Fibroblast of lung (primary cell): ENCODE data around the gene GRM4. TPM values are rescaled to one million over a fixed set of nuclear protein-coding genes. Genes with fewer than 3 reads are reported as not detected.

Source experiments
- DNase-seq, 2 donors: peaks; one replicate each; pipeline versions ENCODE4 v3.0.0 to v3.0.0-alpha.2; 2010; ENCODE audit warnings: low read depth in 2 of 2
- H2AFZ ChIP-seq: 2 replicates; pipeline ENCODE4 v1.5.1; 2012; ENCODE audit warnings: low read length, control low read depth, inconsistent platforms
- H3K27ac ChIP-seq: 2 replicates; pipeline ENCODE4 v1.5.1; 2011; ENCODE audit warnings: low read length, control low read depth; ENCODE audit not compliant: insufficient read depth
- H3K27me3 ChIP-seq: 2 replicates; pipeline ENCODE4 v1.5.1; 2011; ENCODE audit warnings: mild to moderate bottlenecking, low read length; ENCODE audit not compliant: control insufficient read depth, insufficient read depth
- H3K36me3 ChIP-seq: 2 replicates; pipeline ENCODE4 v1.5.1; 2011; ENCODE audit warnings: low read length; ENCODE audit not compliant: control insufficient read depth, insufficient read depth
- H3K4me1 ChIP-seq: 2 replicates; pipeline ENCODE4 v1.5.1; 2011; ENCODE audit warnings: low read length; ENCODE audit not compliant: control insufficient read depth, insufficient read depth; ENCODE audit errors: extremely low read depth
- H3K4me2 ChIP-seq: 2 replicates; pipeline ENCODE4 v1.5.1; 2011; ENCODE audit warnings: low read length, control low read depth; ENCODE audit not compliant: insufficient read depth; ENCODE audit errors: extremely low read depth
- H3K4me3 ChIP-seq, 4 experiments: fragments of 200-600 bp in 1 of 4; sonication (generic) in 1 of 4; replicated peaks in 1 of 4; 2 replicates each; pipeline ENCODE4 v1.5.1; 2011 to 2016; ENCODE audit warnings: low read length in 4 of 4, low read depth in 3 of 4, mild to moderate bottlenecking in 3 of 4, control low read depth in 2 of 4, inconsistent platforms in 1 of 4, mixed read lengths in 1 of 4; ENCODE audit not compliant: insufficient read depth in 1 of 4; ENCODE audit errors: control extremely low read depth in 1 of 4
- H3K79me2 ChIP-seq: 2 replicates; pipeline ENCODE4 v1.5.1; 2012; ENCODE audit warnings: mild to moderate bottlenecking, low read length, inconsistent platforms; ENCODE audit not compliant: control insufficient read depth, insufficient read depth
- H3K9ac ChIP-seq: 2 replicates; pipeline ENCODE4 v1.5.1; 2011; ENCODE audit warnings: mild to moderate bottlenecking, low read length, control low read depth; ENCODE audit not compliant: insufficient read depth
- H3K9me3 ChIP-seq: 2 replicates; pipeline ENCODE4 v1.5.1; 2012; ENCODE audit warnings: low read depth, low read length; ENCODE audit not compliant: control insufficient read depth, insufficient read depth
- H4K20me1 ChIP-seq: 2 replicates; pipeline ENCODE4 v1.5.1; 2011; ENCODE audit warnings: low read length; ENCODE audit not compliant: control insufficient read depth, insufficient read depth; ENCODE audit errors: extremely low read depth
- EZH2 ChIP-seq: IDR thresholded peaks from 2 replicates; pipeline ENCODE4 v1.5.1; 2012; ENCODE audit warnings: low read length, control low read depth, mild to moderate bottlenecking; ENCODE audit errors: missing control alignments
- polyA plus RNA-seq, 2 donors: library from polyadenylated mRNA; depleted of rRNA in 1 of 2; stranded (reverse) in 1 of 2; unstranded in 1 of 2; fragments of >200 nt; gene quantifications; 2 replicates each; pipeline ENCODE4 v1.2.1, GENCODE V29; 2011 to 2012; ENCODE audit warnings: missing spikeins in 1 of 2
- total RNA-seq: library from RNA; depleted of rRNA; stranded (reverse); fragments of >200 nt; gene quantifications from 2 replicates; pipeline ENCODE4 v1.2.1, GENCODE V29; 2014
- TF ChIP-seq, protein P1 (sequence below), 2 donors: IDR thresholded peaks in 1 of 2; conservative IDR thresholded peaks in 1 of 2; 1 replicate in 1 of 2; 2 replicates in 1 of 2; pipeline ENCODE4 v1.5.1; 2011 to 2012; ENCODE audit warnings: low read length in 2 of 2, control low read depth in 1 of 2, inconsistent platforms in 1 of 2, low read depth in 1 of 2, mild to moderate bottlenecking in 1 of 2

The GRM4 gene
- total and polyA plus RNA-seq, 2 donors (not counting 1 experiment from before 2014, with no cell fraction given), result under 0.01 TPM; not detected in 1

DNA sequence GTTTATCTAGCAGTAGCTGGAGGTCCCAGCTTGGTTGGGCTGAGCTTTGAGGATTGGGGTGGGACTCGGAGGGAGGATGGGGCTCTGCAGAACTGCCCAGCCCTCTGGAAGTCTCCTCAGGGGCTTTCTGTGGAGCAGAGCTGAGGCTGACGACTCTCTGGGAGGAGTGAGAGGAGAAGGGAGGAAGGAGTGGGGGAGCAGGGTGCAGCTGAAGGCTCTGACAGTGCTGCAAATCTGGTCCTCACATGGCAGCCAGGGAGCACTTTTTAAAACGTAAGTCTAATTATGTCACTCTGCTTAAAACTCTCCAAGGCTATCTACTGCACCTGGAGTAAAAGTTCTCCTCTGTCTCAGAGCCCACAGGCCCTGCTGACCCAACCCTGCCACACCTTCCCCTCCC, 32.4 kb downstream of the GRM4 start:
- no peak for TF ChIP-seq EZH2
- TF ChIP-seq, protein P1, sequence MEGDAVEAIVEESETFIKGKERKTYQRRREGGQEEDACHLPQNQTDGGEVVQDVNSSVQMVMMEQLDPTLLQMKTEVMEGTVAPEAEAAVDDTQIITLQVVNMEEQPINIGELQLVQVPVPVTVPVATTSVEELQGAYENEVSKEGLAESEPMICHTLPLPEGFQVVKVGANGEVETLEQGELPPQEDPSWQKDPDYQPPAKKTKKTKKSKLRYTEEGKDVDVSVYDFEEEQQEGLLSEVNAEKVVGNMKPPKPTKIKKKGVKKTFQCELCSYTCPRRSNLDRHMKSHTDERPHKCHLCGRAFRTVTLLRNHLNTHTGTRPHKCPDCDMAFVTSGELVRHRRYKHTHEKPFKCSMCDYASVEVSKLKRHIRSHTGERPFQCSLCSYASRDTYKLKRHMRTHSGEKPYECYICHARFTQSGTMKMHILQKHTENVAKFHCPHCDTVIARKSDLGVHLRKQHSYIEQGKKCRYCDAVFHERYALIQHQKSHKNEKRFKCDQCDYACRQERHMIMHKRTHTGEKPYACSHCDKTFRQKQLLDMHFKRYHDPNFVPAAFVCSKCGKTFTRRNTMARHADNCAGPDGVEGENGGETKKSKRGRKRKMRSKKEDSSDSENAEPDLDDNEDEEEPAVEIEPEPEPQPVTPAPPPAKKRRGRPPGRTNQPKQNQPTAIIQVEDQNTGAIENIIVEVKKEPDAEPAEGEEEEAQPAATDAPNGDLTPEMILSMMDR (conservative IDR thresholded peaks at IDR 0.05 in 1 of 2, IDR thresholded peaks at IDR 0.05 in 1 of 2; ENCODE audit: low read depth in 1 of 2, low read length in 2 of 2), result no peak
- Histone ChIP-seq H3K27ac (no peak overlapping the region), H3K4me2 (no peak overlapping the region), H3K9ac (no peak overlapping the region), H3K9me3 (no peaks in the 10 kb centered on the region), H3K36me3 (no peaks in the 10 kb centered on the region), H4K20me1 (no peaks in the 10 kb centered on the region), H3K27me3 (no peaks in the 10 kb centered on the region), H2AFZ (no peak overlapping the region), H3K4me3 (no peak overlapping the region), H3K79me2 (no peaks in the 10 kb centered on the region), H3K4me1 (no peaks in the 10 kb centered on the region)
- no peak for DNase-seq

DNA sequence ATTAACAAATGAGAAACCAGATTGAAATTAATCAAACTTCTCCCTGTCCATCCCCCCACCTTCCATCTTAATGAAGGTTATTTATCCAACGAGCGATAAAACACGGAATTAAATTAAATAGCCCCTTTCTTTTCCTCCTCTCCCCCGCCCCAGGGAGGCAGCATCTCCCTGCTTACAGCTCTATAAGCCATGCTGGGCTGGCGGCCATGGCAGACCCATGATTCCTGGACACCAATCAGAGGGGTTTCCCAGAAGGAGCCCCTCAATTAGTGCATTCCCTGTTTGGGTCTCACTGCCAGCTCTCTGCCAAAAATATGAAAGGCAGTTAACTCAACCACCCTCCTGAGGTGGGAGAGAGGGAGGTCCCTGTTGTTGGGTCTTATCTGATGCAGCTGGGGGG, 33.8 kb downstream of the GRM4 start:
- no peak overlapping the region for H3K4me2 ChIP-seq
- no peaks in the 10 kb centered on the region for H4K20me1 ChIP-seq
- H3K27ac ChIP-seq, result no peak overlapping the region
- H3K4me1 ChIP-seq, result no peaks in the 10 kb centered on the region
- no peaks in the 10 kb centered on the region for H3K9me3 ChIP-seq
- H3K4me3 ChIP-seq, result no peak overlapping the region
- DNase-seq, result no peak
- H3K36me3 ChIP-seq, result no peaks in the 10 kb centered on the region
- TF ChIP-seq EZH2, result no peak
- TF ChIP-seq, protein P1 (conservative IDR thresholded peaks at IDR 0.05 in 1 of 2, IDR thresholded peaks at IDR 0.05 in 1 of 2; ENCODE audit: low read depth in 1 of 2, low read length in 2 of 2), result no peak
- no peak overlapping the region for H3K9ac ChIP-seq
- H2AFZ ChIP-seq, result no peak overlapping the region
- no peaks in the 10 kb centered on the region for H3K27me3 ChIP-seq
- no peaks in the 10 kb centered on the region for H3K79me2 ChIP-seq

DNA sequence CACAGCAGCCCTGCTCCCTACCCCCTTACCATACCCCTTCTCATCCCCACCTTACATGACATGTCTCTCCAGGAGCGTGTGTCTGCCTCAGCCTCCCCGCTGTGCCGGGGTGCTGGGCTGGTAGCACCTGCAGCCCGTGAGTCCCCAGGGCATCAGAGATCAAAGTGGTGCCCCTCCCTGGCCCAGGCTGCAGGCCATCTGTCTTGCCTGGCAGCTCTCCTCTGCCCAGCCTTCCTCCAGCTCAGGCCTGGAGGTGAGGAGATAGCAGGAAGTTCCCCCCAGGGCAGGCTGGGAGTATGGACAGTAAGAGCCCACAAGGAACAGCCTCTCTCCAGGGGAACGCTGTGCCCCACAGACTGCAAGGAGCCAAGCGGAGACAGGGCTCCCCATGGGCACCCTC, 35.3 kb downstream of the GRM4 start:
- H3K27ac ChIP-seq, result no peak overlapping the region
- TF ChIP-seq EZH2, result no peak
- TF ChIP-seq, protein P1 (conservative IDR thresholded peaks at IDR 0.05 in 1 of 2, IDR thresholded peaks at IDR 0.05 in 1 of 2; ENCODE audit: low read depth in 1 of 2, low read length in 2 of 2), result no peak
- no peaks in the 10 kb centered on the region for H3K4me1 ChIP-seq
- no peak overlapping the region for H3K9ac ChIP-seq
- H3K4me2 ChIP-seq, result no peak overlapping the region
- DNase-seq, result no peak
- H4K20me1 ChIP-seq, result no peaks in the 10 kb centered on the region
- no peak overlapping the region for H3K4me3 ChIP-seq
- no peaks in the 10 kb centered on the region for H3K36me3 ChIP-seq
- H2AFZ ChIP-seq, result no peak overlapping the region
- H3K9me3 ChIP-seq, result no peaks in the 10 kb centered on the region
- H3K27me3 ChIP-seq, result no peaks in the 10 kb centered on the region
- no peaks in the 10 kb centered on the region for H3K79me2 ChIP-seq
